Central memory CD4-positive, alpha-beta T cell (primary cell): ENCODE results near the gene CLHC1.
"Not testable (repeated sequence)": the region's sequence is repeated elsewhere in the genome, so short reads cannot be mapped to it uniquely, and the experiment has no call there.

Experiments
- DNase-seq: peaks from one replicate; pipeline ENCODE4 v3.0.0; 2022

The CLHC1 gene

DNA sequence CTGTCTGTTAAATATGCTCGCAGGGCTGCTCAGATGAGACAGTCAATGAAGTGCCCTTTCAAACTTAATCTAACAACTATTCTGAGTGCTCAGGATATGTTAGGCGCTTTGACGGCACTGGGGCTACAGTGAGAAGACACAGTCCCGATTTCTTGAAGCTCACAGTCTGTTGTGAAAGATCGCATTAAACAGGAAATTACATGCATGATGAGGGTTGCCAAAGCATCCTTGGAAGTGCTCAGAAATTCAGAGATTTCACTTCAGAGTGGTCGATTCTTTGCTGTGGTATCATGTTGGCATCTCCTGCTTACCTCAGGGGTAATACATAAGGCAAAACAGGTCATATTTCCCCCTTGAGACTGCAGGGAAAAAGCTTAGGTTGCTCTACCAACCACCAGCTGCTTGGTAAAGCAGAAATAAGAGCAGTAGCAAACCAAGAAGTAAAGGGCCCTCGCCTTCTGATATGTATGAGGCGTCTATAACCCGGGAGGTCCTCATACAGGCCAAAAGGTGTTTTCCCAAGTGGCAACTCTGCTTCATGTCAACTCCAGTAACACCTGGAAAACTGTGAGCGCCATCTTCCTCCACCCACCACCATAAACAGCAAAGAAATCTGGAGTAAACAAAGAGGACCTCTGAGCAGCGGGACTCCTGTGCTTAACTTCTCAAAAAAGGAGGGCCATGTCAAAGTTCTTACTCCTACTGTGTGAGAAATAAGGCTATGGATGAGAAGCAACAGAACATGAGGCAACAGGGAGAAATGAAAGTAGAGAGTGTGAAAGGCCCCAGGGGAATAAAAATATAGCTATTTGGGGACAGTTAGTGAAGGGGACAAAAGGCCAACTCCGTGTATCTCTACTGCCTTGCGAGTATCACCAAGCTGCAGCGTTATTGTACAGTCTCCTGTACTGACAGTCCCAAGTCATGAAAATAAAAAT lies 79.3 kb downstream of the CLHC1 start:
- no peak for DNase-seq

DNA sequence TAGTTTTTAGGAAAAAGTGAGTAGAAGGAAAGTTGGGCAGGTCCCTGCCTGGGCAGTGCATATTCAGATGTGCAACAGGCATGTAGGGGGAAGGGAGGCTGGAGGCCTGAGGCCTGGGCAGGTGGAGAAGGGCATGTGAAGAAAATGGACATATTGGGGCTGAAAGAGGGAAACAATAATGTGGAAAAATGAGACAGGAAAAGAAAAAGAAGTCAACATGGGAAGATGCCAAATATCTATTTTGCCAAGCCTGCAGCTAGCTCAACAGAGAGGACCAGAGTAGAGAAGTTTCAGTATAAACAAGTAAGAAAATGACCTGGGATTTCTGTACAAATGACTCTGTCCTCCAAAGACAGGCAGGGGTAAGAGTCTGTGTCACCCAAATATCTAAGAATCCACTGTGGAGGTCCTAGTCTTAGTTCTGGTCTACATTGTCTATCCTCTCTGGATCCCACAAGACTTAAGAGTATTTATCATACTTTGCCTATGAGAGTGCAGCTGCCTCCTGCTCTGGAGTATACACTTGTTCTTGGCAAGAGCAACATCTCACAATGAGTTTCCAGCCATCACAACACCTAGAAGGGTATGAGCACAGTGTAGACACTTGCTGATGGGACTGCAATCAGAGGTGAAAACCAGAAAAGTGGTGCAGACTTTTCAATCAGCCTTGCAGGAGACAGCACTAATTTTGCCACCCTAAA lies 80.2 kb downstream of the CLHC1 start:
- DNase-seq = no peak

DNA sequence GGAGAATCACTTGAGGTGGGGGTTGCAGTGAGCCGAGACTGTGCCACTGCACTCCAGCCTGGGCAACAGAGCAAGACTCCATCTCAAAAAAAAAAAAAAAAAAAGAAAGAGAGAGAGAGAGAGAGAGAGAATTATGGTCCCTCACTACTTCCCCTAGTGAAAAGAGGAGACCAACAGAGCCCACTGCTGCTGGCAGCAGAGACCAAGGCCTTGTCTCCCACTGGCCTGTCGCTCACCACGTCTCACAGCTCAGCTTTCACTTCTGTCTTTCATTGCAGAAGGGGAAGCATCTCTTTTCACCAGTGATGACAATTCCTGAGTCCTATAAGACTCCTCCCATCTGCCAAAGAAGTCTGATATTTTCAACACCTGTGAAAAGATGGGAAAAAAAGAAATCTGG lies 81.3 kb downstream of the CLHC1 start:
- no peak for DNase-seq

DNA sequence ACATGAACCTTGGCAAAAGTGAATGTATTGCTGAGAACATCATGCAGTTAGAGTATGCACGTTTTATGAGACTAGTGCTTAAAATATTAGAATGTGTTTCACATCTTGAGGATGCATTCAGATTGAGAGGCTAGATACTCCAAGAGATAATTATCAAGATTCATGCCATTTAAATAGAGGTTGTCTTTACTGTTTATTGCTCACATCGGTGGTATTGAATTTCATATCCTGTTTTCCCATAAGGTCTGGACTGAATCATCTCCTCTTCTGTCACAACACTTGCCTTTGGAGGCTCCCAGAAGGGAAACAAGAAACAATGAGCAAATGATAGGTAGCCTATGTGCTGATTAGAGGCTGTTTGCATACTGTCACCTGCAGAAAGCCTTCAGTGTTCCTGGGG lies 83.8 kb downstream of the CLHC1 start:
- no peak for DNase-seq

DNA sequence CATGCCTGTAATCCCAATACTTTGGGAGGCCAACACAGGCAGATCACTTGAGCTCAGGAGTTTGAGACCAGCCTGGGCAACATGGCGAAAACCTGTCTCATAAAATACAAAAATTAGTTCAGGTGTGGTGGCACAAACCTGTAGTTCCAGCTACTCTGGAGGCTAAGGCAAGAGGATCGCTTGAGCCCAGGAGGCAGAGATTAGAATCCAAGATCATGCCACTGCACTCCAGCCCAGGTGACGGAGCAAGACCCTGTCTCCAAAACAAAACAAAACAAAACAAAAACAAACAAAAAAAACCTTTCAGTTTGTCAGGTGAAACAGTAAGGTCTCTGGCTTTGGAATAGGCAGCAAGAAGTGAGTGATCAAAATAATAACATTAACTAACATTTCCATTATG lies 84.6 kb downstream of the CLHC1 start:
- no peak for DNase-seq

DNA sequence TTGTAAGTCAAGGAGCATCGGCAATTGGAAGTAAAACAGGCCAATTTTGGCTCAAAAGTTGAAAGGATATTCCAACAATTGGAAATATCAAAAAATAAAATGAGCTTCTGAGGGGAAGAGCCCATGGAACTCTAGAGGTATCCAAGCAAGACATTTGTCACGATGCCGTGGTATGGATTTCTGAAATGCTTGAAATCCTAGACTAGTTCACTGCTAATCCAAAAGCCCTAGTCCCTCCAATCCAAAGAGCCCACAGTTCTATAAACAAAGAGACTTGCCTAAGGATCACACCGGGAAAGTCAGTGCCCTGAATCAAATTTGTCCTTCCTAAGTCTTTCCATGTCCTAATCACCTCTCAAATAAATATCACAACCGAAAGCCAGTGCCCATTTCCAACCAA lies 85.1 kb downstream of the CLHC1 start:
- no peak for DNase-seq

DNA sequence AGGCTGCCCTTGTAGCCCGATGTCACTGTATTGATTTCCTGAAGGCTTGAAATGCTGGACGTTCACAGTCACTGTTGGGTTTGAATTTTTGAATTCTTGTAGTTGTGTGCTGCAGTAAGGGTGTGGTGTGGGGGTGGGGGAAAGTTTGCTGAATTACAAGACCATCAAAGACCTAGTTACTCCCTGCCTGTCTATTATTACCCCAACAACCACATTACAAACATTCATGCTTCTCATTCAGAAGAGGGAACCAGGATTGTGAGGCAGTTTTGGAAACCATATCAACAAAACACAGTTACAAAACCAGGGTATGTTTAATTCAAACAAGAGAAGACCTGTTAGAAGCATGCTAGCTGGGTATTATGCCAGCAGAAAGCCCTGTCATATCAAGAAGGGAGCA lies 85.8 kb downstream of the CLHC1 start:
- no peak for DNase-seq

DNA sequence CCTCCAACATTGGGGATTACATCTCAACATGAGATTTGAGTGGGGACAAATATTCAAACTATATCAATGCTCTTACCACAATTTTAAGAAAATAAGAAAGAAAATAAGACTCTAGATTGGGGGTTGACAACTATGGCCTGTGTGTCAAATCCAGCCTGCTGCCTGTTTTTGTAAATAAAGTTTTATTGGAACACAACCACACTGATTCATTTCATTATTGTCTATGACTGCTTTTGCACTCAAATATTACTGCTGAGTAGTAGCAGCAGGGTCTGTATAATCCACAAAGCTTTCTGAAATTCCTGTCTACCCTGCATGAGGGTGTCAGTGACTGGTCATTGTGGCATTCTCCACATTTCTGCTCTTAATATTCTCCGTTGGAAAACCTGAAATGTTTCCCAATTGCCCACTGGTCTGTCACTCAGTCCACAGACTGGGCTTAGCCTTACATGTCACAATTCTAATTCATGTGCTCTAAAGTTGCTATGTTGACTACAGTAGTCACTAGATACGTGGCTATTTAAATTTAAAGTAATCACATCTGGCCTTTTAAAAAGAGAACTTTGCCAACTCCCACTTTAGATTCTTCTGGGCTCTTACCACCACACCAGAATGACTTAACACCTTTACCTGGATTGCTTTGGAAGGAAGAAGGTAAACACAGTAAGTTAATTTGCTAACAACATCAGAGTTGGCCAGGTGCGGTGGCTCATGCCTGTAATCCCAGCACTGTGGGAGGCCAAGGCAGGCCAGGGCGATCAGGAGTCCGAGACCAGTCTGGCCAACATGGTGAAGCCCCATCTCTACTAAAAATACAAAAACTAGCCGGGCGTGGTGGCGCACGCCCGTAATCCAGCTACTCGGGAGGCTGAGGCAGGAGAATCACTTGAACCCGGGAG lies 86.9 kb downstream of the CLHC1 start:
- no peak for DNase-seq

DNA sequence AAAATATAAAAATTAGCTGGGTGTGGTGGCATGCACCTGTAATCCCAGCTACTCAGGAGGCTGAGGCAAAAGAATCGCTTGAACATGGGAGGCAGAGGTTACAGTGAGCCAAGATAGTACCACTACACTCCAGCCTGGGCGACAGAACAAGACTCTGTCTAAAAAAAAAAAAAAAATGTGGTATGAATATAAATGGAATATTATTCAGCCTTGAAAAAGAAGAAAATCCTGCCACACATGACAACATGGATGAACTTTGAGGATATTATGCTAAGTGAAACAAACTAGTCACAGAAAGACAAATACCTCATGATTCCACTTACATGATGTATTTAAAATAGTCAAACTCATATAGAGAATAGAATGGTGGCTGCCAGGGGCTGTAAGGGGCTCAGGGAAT lies 88.4 kb downstream of the CLHC1 start:
- not testable (repeated sequence) for DNase-seq

DNA sequence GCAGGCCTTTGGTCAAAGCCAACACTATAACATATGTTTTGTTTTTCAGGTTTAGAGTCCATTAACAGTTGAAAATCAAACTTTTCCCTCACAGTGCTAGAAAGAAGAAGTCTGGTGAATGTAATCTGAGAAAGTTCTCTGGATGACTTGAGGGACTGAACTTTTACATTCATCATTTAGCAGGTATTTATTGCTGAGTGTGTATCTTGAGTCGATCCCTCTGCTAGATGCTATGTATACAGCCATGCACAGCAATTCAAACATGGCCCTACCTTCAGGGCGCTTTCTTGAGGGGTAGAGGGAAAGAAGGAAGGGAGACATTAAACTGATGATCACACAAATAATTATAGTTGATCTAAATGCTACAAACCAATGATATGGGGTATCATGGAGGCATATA lies 89.6 kb downstream of the CLHC1 start:
- DNase-seq = no peak

DNA sequence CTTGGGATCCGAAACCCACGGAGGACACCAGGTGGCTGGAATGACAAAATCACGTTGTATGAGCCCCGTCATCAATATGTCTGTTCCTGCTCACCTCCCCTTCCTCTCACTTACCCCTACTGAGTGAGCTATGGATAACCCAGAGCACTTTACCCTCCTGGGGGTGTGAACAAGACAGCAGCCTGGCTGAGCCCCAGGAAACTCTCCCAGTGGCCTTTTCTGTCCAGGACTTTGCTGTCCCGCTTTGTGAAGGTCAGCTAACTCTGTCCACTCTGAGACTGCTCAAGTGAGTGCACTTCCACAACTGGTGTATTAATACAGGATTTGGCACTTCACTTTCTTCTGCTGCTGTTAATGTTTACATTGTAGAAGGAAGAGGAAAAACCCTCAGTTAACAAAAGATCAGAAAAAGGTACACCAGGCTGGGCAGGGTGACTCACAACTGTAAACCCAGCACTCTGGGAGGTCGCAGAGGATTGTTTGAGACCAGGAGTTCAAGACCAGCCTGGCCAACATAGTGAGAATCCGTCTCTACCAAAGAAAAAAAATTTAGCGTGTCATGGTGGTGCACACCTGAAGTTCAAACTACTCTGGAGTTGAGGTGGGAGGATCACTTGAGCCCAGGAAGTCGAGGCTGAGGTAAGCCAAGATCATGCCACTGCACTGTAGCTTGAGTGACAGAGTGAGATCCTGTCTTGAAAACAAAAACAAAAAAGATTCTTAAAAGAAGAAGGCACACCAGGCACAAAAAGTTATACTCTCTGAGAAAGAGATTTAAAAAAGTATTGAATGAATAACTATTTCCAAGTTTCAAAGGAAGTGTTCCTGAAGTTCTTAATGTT lies 90.3 kb downstream of the CLHC1 start:
- no peak for DNase-seq

DNA sequence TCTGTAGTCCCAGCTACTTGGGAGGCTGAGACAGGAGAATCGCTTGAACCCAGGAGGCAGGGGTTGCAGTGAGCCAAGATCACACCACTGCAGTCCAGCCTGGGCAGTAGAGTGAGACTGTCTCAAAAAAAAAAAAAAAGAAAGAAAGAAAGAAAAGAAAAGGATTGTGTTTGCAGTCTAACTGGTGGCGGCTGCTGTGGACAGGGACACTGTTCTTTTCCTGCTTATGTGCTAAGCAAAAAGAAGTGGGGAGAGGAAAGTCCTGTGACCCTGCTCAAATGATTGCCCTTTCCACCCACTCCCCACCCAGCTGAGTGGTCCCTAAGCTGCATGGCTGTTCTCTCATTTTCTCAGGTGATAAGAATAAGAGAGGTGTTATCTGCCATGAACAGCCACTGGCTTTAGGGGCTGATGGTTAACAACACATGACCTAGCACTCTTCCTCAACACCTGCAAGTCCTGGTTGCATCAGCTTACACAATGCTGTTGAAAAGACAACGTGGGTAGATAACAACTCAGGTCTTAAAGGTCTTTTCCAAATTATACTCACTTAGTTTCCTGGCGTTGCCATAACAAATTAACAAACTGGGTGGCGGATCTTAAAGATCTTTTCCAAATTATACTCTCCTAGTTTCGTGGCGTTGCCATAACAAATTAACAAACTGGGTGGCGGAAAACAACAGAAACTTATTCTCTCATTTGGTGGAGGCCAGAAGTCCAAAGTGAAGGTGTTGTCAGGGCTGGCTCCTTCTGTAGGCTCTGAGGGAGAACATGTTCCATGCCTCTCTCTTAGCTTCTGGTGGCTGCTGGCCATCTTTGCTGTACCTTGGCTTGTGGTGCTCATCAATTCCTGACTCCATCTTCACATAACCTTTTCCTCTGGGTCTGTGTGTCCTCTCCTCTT lies 91.5 kb downstream of the CLHC1 start:
- no peak for DNase-seq

DNA sequence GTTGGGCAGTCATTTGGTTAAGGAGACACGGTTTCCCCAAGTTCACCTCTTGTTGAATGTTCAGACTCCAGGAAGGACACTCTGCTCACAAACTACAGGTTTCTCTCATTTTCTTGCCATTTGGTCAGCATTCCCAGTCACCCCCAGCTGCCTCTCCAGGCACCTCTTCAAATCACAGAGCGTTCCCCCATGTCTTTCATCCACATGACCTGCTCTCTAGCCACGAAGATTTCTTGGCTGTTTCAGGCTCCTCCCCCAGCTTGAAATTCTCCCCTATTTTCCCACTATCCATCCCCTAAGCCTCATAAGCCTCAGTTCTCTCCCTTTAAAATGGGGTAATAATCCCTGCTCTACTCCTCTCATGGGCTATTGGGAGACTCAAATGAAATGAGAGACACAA lies 92.8 kb downstream of the CLHC1 start:
- no peak for DNase-seq

DNA sequence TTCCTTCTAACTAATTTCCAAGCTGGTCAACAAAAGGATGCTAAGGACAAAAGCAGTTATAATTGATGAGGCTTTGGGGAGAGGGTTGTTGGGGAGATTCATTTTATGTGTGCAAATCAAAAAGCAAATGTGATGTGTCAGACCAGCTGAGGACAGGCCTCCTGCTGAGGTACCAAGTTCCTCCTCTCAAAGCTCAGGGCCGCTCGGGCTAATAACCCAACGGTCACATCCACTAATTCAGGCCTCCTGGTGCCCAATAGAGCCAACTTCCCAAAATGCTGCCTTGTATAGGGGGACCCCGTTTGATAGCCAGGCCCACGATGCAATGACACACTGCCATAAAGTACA lies 93.2 kb downstream of the CLHC1 start:
- no peak for DNase-seq

DNA sequence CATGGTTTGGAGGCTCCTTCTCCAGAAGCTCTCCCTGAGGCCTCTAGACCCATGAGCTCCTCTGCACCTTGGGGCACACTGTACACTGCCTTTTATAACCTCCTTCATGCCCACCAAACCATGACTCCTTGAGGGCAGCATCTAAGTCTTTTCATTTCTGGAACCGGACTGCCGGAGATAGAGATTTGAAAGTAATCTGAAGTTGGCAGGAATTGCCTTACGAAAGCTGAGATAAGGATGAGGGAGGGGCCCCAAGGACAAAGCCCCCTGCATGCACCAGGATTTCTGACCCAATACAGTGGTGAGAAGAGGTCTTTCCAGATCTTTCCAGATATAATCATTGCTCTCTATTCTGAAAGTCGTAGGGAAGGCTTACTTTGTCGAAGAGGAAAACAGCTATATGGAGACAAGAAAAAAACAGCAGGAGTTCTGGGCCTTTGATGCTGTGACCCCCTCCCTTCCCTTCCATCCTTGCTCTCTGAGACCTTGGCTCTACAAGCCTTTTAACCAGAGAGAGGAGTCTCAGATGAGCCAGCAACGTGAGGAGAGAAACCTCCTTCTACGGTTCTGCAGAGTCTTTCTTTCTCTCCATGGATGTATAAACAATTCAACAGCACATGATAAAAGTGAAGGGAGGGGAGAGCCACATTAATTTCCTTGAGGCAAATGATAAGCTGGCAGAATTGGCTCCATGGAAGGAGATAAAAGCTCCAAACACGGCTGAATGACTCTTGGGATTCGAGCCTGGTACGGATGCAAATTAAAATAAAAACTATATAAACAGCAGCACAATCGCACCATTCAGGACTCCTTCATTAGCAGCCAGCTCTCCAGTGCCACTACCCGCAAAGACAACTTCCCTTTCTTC lies 93.8 kb downstream of the CLHC1 start:
- no peak for DNase-seq

DNA sequence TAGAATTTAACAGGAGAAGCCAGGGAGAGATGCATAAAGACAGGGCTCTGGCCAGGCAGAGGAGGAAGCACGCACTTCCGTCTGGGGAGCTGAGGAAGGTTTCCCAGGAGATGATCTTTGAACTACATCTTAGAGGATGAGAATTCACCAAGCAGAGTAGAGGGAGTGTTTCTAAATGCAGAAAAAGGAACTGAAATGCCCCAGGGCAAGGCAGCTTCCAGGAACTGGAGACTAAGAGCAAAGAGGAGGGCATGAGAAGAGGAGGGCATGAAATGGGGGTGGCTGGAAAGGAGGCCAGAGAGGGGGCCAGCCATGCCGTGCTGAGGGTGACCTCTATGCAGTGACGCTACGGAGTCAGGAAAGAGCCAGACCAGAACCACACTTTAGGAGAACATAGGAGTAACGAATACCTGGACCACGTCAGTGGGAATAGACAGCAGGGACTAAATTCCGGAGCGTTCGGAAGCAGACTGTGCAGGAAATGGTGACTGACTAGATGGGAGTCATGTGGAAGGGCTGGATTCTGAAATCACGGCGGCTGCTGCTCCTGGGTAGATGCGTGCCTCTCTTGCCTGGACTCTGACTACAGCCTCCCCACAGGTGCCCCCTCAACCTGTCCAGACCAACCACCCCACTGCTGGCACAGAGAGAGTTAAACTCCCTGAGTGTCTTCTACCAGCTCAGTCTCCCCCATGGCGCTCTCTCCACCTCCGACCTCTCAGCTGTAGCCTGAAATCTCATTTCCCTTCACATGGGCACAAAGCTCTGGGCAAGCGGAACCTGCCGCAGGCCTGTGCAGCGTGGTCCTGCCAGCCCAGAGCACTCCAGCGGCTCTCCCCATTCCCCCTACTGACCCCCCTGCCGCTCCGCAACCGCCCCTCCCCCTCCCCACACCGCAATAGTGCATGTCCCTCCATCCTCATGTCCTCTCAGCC lies 94.8 kb downstream of the CLHC1 start:
- no peak for DNase-seq

DNA sequence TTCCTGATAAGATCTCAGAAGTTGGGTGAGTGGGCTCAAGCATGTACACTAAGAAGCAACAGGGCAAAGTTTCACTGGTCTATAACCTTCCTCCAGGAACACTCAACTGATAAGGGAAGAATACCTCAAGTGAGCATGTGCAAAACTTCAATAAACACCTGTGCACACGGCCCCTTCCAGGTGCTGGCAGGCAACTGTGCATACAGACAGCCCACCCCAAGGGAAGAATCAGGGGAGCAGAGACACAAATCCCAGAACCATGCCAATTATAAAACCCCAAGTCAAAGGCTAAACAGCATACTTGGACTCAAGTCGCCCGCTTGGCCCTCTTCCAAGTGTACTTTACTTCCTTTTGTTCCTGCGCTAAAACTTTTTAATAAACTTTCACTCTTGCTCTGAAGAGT lies 96.0 kb downstream of the CLHC1 start:
- DNase-seq = no peak

DNA sequence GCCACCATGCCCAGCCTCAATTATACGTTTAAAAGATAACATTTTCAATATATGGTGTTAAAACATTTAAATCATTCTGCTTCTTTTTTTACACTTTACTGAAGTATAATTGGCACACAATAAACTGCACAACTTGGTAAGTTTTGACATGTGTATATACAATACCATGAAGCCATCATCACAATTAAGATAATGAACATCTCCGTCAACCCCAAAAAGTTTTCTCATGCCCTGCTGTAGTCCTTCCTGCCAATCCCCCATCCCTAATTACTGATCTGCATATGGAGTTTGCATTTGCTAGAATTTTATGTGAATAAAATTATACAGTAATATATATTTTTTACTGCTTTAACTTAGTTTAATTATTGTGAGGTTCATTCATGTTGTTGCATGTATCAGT lies 96.6 kb downstream of the CLHC1 start:
- no peak for DNase-seq

DNA sequence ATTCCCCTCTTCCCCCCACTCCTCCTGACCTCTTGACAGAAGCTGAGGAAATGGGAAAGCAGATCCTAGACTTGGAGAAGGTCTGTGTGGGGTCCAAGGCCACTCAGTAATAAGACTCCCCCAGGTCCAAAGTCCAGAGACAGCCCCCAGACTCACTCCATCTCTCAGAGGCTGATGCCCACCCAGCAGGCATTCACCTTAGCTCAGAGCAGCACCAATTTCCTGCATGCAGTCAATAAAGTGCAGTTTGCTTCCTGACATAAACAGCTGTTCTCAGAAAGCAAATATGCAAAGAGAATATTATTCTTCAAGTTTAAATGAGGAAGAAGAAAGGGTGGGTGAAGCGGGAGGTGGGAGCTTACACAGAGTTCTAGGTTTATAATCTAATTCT lies 97.8 kb downstream of the CLHC1 start:
- DNase-seq = no peak
